BLaER1 treated with 17β-estradiol and CSF1 and Interleukin-3, amounts not matched to agents 10 nM and 100 nM (cell line): ENCODE results near the gene TECPR1.

Experiments used
- H3K27ac ChIP-seq, 11 experiments: shearing (Covaris generic); formaldehyde crosslinking; 2 replicates each; pipeline ENCODE4 v1.8.1; 2022
- H3K27me3 ChIP-seq, 11 experiments: shearing (Covaris generic); formaldehyde crosslinking; 2 replicates each; pipeline ENCODE4 v1.8.1; 2022
- H3K36me3 ChIP-seq, 11 experiments: shearing (Covaris generic); formaldehyde crosslinking; 2 replicates each; pipeline ENCODE4 v1.8.1; 2022
- H3K4me1 ChIP-seq, 10 experiments: shearing (Covaris generic); formaldehyde crosslinking; 2 replicates each; pipeline ENCODE4 v1.8.1; 2022
- H3K4me2 ChIP-seq, 11 experiments: shearing (Covaris generic); formaldehyde crosslinking; 2 replicates each; pipeline ENCODE4 v1.8.1; 2022
- H3K4me3 ChIP-seq, 10 experiments: shearing (Covaris generic); formaldehyde crosslinking; 2 replicates each; pipeline ENCODE4 v1.8.1; 2022
- H3K9ac ChIP-seq, 11 experiments: shearing (Covaris generic); formaldehyde crosslinking; 2 replicates each; pipeline ENCODE4 v1.8.1; 2022
- H3K9me3 ChIP-seq, 11 experiments: shearing (Covaris generic); formaldehyde crosslinking; replicated peaks in 1 of 11; 2 replicates each; pipeline ENCODE4 v1.8.1; 2022
- H4K20me1 ChIP-seq, 11 experiments: shearing (Covaris generic); formaldehyde crosslinking; 2 replicates each; pipeline ENCODE4 v1.8.1; 2022
- Cebpa-rat ChIP-seq, 11 experiments: shearing (Covaris generic); IDR thresholded peaks; 2 replicates each; pipeline ENCODE4 v1.8.1; 2022

Gene TECPR1, protein sequence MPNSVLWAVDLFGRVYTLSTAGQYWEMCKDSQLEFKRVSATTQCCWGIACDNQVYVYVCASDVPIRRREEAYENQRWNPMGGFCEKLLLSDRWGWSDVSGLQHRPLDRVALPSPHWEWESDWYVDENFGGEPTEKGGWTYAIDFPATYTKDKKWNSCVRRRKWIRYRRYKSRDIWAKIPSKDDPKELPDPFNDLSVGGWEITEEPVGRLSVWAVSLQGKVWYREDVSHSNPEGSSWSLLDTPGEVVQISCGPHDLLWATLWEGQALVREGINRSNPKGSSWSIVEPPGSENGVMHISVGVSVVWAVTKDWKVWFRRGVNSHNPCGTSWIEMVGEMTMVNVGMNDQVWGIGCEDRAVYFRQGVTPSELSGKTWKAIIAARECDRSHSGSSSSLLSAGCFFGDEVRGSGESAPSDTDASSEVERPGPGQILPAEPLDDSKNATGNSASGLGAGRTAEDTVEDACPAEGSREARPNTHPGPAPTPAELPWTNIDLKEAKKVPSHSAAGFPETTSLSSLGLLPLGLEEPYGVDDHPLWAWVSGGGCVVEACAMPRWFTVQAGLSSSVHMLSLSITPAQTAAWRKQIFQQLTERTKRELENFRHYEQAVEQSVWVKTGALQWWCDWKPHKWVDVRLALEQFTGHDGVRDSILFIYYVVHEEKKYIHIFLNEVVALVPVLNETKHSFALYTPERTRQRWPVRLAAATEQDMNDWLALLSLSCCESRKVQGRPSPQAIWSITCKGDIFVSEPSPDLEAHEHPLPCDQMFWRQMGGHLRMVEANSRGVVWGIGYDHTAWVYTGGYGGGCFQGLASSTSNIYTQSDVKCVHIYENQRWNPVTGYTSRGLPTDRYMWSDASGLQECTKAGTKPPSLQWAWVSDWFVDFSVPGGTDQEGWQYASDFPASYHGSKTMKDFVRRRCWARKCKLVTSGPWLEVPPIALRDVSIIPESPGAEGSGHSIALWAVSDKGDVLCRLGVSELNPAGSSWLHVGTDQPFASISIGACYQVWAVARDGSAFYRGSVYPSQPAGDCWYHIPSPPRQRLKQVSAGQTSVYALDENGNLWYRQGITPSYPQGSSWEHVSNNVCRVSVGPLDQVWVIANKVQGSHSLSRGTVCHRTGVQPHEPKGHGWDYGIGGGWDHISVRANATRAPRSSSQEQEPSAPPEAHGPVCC

DNA sequence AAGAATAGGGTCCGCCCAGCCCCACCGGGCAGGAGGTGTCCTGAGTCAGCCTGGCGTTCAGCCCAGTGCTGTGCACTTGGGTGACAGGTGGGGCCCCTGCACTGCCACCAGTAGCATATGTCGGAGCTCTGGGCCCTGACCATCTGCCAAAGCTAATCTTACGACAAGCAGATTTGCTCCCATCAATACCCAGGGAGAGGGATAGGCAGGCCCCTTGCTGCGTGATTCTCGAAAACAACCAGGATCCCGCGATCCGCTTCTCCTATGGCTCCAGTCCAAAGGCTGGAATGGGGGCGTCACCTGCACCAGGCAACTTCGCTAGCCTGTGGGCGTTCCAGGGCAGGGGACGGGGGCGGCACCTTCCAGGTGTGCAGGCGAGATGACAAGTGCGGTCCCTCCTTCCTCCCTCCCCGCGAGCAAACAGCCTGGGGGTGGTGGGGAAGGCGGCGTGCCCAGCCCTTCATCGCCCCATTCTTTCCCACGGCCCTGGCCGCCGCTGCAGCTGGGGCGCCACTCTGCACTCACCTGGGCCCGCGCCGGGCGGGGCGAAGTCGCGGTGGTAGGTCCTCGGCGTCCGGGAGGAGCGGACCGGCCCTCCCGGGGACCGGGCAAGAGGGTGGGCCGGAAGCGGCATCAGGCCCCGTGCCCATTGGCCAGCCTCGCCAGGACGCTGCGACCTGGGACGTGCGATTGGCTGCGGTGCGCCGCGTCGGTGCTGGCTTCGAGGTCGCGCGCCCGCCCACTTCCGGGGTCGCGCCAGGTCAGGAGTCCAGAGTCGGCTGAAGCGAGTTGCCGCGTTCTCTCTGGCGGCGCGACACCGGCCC lies at the start of gene TECPR1:
Gene TECPR1, minus strand, starts transcription at position 632 of the 824 bp plus-strand sequence. CDS start 6,086 bp downstream, outside the sequence.
- Histone ChIP-seq H3K9me3 (no peaks in the 10 kb centered on the region), H4K20me1 (peaks cover 0 to 25% (median 0%) of the 10 kb centered on the region in 11 experiments; a peak in 9 of 22 replicates), H3K4me1 (peaks cover 49 to 76% (median 60%) of the 10 kb centered on the region in 10 experiments), H3K27ac (peak within 1 kb of the TSS; percentile 57 to 82 (median 71)), H3K9ac (peak within 1 kb of the TSS; percentile 68 to 85 (median 81)), H3K27me3 (no peaks in the 10 kb centered on the region), H3K4me3 (peak within 1 kb of the TSS; percentile 82 to 96 (median 91)), H3K36me3 (peaks cover 7 to 35% (median 23%) of the 10 kb centered on the region in 11 experiments; a peak in 21 of 22 replicates), H3K4me2 (peak within 1 kb of the TSS; percentile 98 to 100 (median 99))
- TF ChIP-seq Cebpa-rat (IDR thresholded peaks at IDR 0.05) = no peak

- Histone ChIP-seq H3K27me3 (no peaks in the 10 kb centered on the region), H3K9ac (no peak overlapping the region), H3K4me2 (no peak overlapping the region), H3K4me1 (peaks cover 0 to 35% (median 16%) of the 10 kb centered on the region in 10 experiments; a peak in 17 of 20 replicates), H3K36me3 (peaks cover 0 to 22% (median 2%) of the 10 kb centered on the region in 11 experiments; a peak in 7 of 22 replicates), H3K4me3 (no peak overlapping the region), H3K9me3 (no peaks in the 10 kb centered on the region), H4K20me1 (peaks cover 5 to 83% (median 20%) of the 10 kb centered on the region in 11 experiments; a peak in 19 of 22 replicates), H3K27ac (no peak overlapping the region)
- TF ChIP-seq Cebpa-rat (IDR thresholded peaks at IDR 0.05) = no peak
Measured at GRCh38 chr7:98300595-98301372, 48.8 kb upstream of the TECPR1 start.

- Histone ChIP-seq H3K27me3 (no peaks in the 10 kb centered on the region), H3K36me3 (peaks cover 7 to 45% (median 15%) of the 10 kb centered on the region in 11 experiments; a peak in 21 of 22 replicates), H4K20me1 (peaks cover 32 to 100% (median 50%) of the 10 kb centered on the region in 11 experiments), H3K9me3 (no peaks in the 10 kb centered on the region), H3K9ac (no peak overlapping the region), H3K27ac (no peak overlapping the region), H3K4me1 (peaks cover 30 to 54% (median 42%) of the 10 kb centered on the region in 10 experiments), H3K4me2 (peak overlapping the region in 4 of 11 experiments; percentile 6 to 37 (median 24); a peak in 4 of 22 replicates), H3K4me3 (no peak overlapping the region)
- TF ChIP-seq Cebpa-rat (IDR thresholded peaks at IDR 0.05) = no peak
Measured at GRCh38 chr7:98297626-98298286, 45.7 kb upstream of the TECPR1 start.

- Histone ChIP-seq H3K9ac (no peak overlapping the region), H3K36me3 (peaks cover 16 to 54% (median 23%) of the 10 kb centered on the region in 11 experiments), H3K27ac (no peak overlapping the region)
Measured at GRCh38 chr7:98296833-98297232, 44.8 kb upstream of the TECPR1 start.

GRCh38 chr7:98295467-98296192 lies 43.6 kb upstream of the TECPR1 start:
- Histone ChIP-seq H3K27me3 (no peaks in the 10 kb centered on the region), H3K9ac (peak overlapping the region in 8 of 11 experiments; percentile 26 to 64 (median 52); a peak in 9 of 22 replicates), H3K9me3 (no peaks in the 10 kb centered on the region), H3K4me3 (no peak overlapping the region), H3K36me3 (peaks cover 28 to 63% (median 33%) of the 10 kb centered on the region in 11 experiments), H3K27ac (peak overlapping the region in 5 of 11 experiments; percentile 23 to 45 (median 27); a peak in 6 of 22 replicates), H3K4me2 (peak overlapping the region; percentile 67 to 86 (median 76); a peak in 21 of 22 replicates), H3K4me1 (peaks cover 33 to 55% (median 49%) of the 10 kb centered on the region in 10 experiments), H4K20me1 (peaks cover 50 to 100% (median 68%) of the 10 kb centered on the region in 11 experiments)
- no peak for TF ChIP-seq Cebpa-rat (IDR thresholded peaks at IDR 0.05)

More at GRCh38 chr7:98296833-98297232, 44.8 kb upstream of the TECPR1 start:
- Histone ChIP-seq H3K9me3 (no peaks in the 10 kb centered on the region), H3K4me3 (no peak overlapping the region), H3K27me3 (no peaks in the 10 kb centered on the region), H4K20me1 (peaks cover 41 to 100% (median 59%) of the 10 kb centered on the region in 11 experiments), H3K4me1 (peaks cover 36 to 55% (median 48%) of the 10 kb centered on the region in 10 experiments), H3K4me2 (no peak overlapping the region)
- no peak for TF ChIP-seq Cebpa-rat (IDR thresholded peaks at IDR 0.05)

GRCh38 chr7:98294798-98295382 lies 42.9 kb upstream of the TECPR1 start:
- peak overlapping the region in 10 of 11 experiments; percentile 9 to 47 (median 40); a peak in 19 of 22 replicates for H3K27ac ChIP-seq
- H3K4me1 ChIP-seq = peaks cover 33 to 60% (median 50%) of the 10 kb centered on the region in 10 experiments
- no peak for TF ChIP-seq Cebpa-rat (IDR thresholded peaks at IDR 0.05)
- H3K9ac ChIP-seq = peak overlapping the region; percentile 10 to 64 (median 48); a peak in 20 of 22 replicates
- peak overlapping the region; percentile 67 to 86 (median 76) for H3K4me2 ChIP-seq
- peaks cover 55 to 100% (median 75%) of the 10 kb centered on the region in 11 experiments for H4K20me1 ChIP-seq
- H3K36me3 ChIP-seq = peaks cover 32 to 67% (median 37%) of the 10 kb centered on the region in 11 experiments
- H3K27me3 ChIP-seq = no peaks in the 10 kb centered on the region
- 0 out of 20 replicates have a peak overlapping the region, but pooled peaks of 1 of the 10 experiments have one; percentile 2 for H3K4me3 ChIP-seq
- no peaks in the 10 kb centered on the region for H3K9me3 ChIP-seq
